K562 (cell line): ENCODE data around the gene TMEM107. TPM values are rescaled to one million over a fixed set of nuclear protein-coding genes. Genes with fewer than 3 reads are reported as not detected.

Experiments used
- ATF7 ChIP-seq: fragments of 450-650 bp; IDR thresholded peaks from 2 replicates; pipeline ENCODE4 v1.7.1; 2014; ENCODE audit warnings: mild to moderate bottlenecking, moderate library complexity
- ETV1 ChIP-seq: fragments of 450-650 bp; conservative IDR thresholded peaks from 2 replicates; pipeline ENCODE4 v1.6.1; 2016; ENCODE audit warnings: missing genetic modification characterization, control low read depth, low read depth, missing compliant biosample characterization
- ETV5 ChIP-seq: sonication (generic); formaldehyde crosslinking; IDR thresholded peaks from 2 replicates; pipeline ENCODE4 v1.4.0; 2020; ENCODE audit warnings: low read depth, mild to moderate bottlenecking, missing genetic modification reagents
- GTF2B ChIP-seq: IDR thresholded peaks from 2 replicates; pipeline ENCODE4 v1.6.1; 2011; ENCODE audit not compliant: insufficient read length; ENCODE audit errors: extremely low read depth
- MCM7 ChIP-seq, 2 experiments: fragments of 450-650 bp; IDR thresholded peaks; 2 replicates each; pipeline ENCODE4 v1.6.1; 2016 to 2018
- MED1 ChIP-seq: sonication (generic); formaldehyde crosslinking; IDR thresholded peaks from 2 replicates; pipeline ENCODE4 v1.8.1; 2023; ENCODE audit warnings: missing genetic modification reagents, borderline replicate concordance
- NFE2 ChIP-seq: IDR thresholded peaks from 2 replicates; pipeline ENCODE4 v1.6.1; 2014; ENCODE audit warnings: antibody characterized with exemption, low read depth
- PPARD ChIP-seq: fragments of 250-450 bp; sonication (Bioruptor Pico); IDR thresholded peaks from 2 replicates; pipeline ENCODE4 v1.8.0; 2022; ENCODE audit warnings: inconsistent platforms, mild to moderate bottlenecking, moderate library complexity
- PRDM10 ChIP-seq: fragments of 450-650 bp; IDR thresholded peaks from 2 replicates; pipeline ENCODE4 v1.6.1; 2018; ENCODE audit not compliant: partially characterized antibody
- RAD21 ChIP-seq, 2 experiments: fragments of 250-450 bp in 1 of 2; fragments of 450-650 bp in 1 of 2; sonication (Bioruptor Pico) in 1 of 2; formaldehyde crosslinking in 1 of 2; IDR thresholded peaks in 1 of 2; conservative IDR thresholded peaks in 1 of 2; 2 replicates each; pipeline versions ENCODE4 v1.4.0 to v1.8.0; 2020 to 2022; ENCODE audit warnings: mild to moderate bottlenecking in 2 of 2, moderate library complexity in 1 of 2
- SMARCE1 ChIP-seq: fragments of 450-650 bp; IDR thresholded peaks from 2 replicates; pipeline ENCODE4 v1.7.1; 2016; ENCODE audit warnings: mild to moderate bottlenecking
- SOX6 ChIP-seq: fragments of 450-650 bp; IDR thresholded peaks from 2 replicates; pipeline ENCODE4 v1.6.1; 2014; ENCODE audit warnings: mild to moderate bottlenecking
- ZFP1 ChIP-seq: fragments of 450-650 bp; formaldehyde crosslinking; IDR thresholded peaks from 2 replicates; pipeline ENCODE4 v1.4.0; 2020; ENCODE audit warnings: mild to moderate bottlenecking, mixed read lengths
- ZKSCAN1 ChIP-seq: fragments of 150-350 bp; IDR thresholded peaks from 2 replicates; pipeline ENCODE4 v1.6.1; 2016; ENCODE audit warnings: low read depth, low read length
- ZNF3 ChIP-seq: fragments of 250-450 bp; sonication (Bioruptor Pico); IDR thresholded peaks from 2 replicates; pipeline ENCODE4 v1.5.0; 2021; ENCODE audit warnings: mild to moderate bottlenecking, moderate library complexity
- ZNF668 ChIP-seq: fragments of 250-450 bp; sonication (Bioruptor Pico); IDR thresholded peaks from 2 replicates; pipeline ENCODE4 v1.8.0; 2022; ENCODE audit warnings: mild to moderate bottlenecking, inconsistent platforms
- ZNF707 ChIP-seq: fragments of 250-450 bp; sonication (Bioruptor Pico); conservative IDR thresholded peaks from 2 replicates; pipeline ENCODE4 v1.8.0; 2022; ENCODE audit warnings: inconsistent platforms, mild to moderate bottlenecking, moderate library complexity
- ZNF75A ChIP-seq: fragments of 450-650 bp; formaldehyde crosslinking; IDR thresholded peaks from 2 replicates; pipeline ENCODE4 v1.4.0; 2020; ENCODE audit warnings: mild to moderate bottlenecking
- ZSCAN32 ChIP-seq: fragments of 450-650 bp; formaldehyde crosslinking; IDR thresholded peaks from 2 replicates; pipeline ENCODE4 v1.4.0; 2020; ENCODE audit warnings: mild to moderate bottlenecking, moderate library complexity
- polyA plus RNA-seq, 8 experiments: library from polyadenylated mRNA; depleted of rRNA in 4 of 8; stranded (reverse) in 5 of 8; unstranded in 3 of 8; fragments of >200 nt; fragmentation: Nextera tagmentation in 2 of 8; fragmentation: Illumina TruSeq in 1 of 8; extraction: Ambion mirVana in 2 of 8; extraction: Trizol in 1 of 8; gene quantifications; 2 replicates each; pipeline versions ENCODE4 v1.2.1 to v1.2.3, GENCODE V29; 2011 to 2014; ENCODE audit warnings: inconsistent platforms in 1 of 8, missing spikeins in 1 of 8
- total RNA-seq, 7 experiments: library from RNA; depleted of rRNA in 6 of 7; stranded (reverse); fragments of >200 nt in 6 of 7; fragmentation: Illumina TruSeq in 2 of 7; extraction: Trizol in 2 of 7; gene quantifications; 2 replicates each; pipeline versions ENCODE4 v1.2.1 to v1.2.3, GENCODE V29; 2011 to 2021; ENCODE audit warnings: low replicate concordance in 1 of 7

The TMEM107 gene
- total and polyA plus RNA-seq, 9 of the 15 experiments (the other 6 are each of a cell fraction or from before 2014, with no cell fraction given), result 7.1 to 26.2 (median 16.9) TPM

- TF ChIP-seq ZNF3 (CRISPR knock-in tag) (peak; percentile 88), ETV1 (tag) (peak; percentile 64), GTF2B (peak; percentile 99), ZKSCAN1 (0 out of 2 replicates have a peak, but pooled peaks have one; percentile 35), ZSCAN32 (CRISPR knock-in tag) (peak; percentile 68; the same call in 1 of the 2 replicates), PRDM10 (peak; percentile 27), ETV5 (CRISPR knock-in tag) (peak; percentile 55), ZNF707 (CRISPR knock-in tag) (no peak), ZFP1 (CRISPR knock-in tag) (peak; percentile 48; the same call in 1 of the 2 replicates), MCM7 (IDR thresholded peaks at IDR 0.05) (no peak), ZNF75A (CRISPR knock-in tag) (peak; percentile 49; the same call in 1 of the 2 replicates), NFE2 (peak; percentile 59; the same call in 1 of the 2 replicates), ATF7 (peak; percentile 79), SOX6 (peak; percentile 95), MED1 (CRISPR knock-in tag) (peak; percentile 98), SMARCE1 (peak; percentile 85), ZNF668 (peak; percentile 63; the same call in 1 of the 2 replicates), RAD21 (CRISPR knock-in tag; conservative IDR thresholded peaks at IDR 0.05 in 1 of 2, IDR thresholded peaks at IDR 0.05 in 1 of 2) (peak in 1 of 2 experiments; percentile 37; a peak in 3 of 4 replicates), PPARD (no peak)
These were observed 2.9 kb downstream of the TMEM107 start (continued) for GRCh38 chr17:8173056-8173870.
